ENCODE measurements around the gene CACNA1C. TPM values are rescaled to one million over a fixed set of nuclear protein-coding genes. Genes with fewer than 3 reads are reported as not detected.
A peak's percentile ranks its signal among the peaks of the same experiment; 100 is the strongest.

Gene CACNA1C
- total RNA-seq, 1 donor from 2014 or later = not detected

- peak; percentile 15 for DNase-seq (ENCODE audit: low read depth)
Measured at GRCh38 chr12:2495417-2496112, 442.8 kb downstream of the CACNA1C start.

GRCh38 chr12:2498964-2499500 lies 446.2 kb downstream of the CACNA1C start:
- DNase-seq (ENCODE audit: low read depth) = no peak

GRCh38 chr12:2501464-2502191 lies 448.8 kb downstream of the CACNA1C start:
- peak; percentile 91 for DNase-seq (ENCODE audit: low read depth)

- DNase-seq (ENCODE audit: low read depth) = no peak
Measured at GRCh38 chr12:2503036-2503435, 450.2 kb downstream of the CACNA1C start.

GRCh38 chr12:2503762-2504161 lies 451.0 kb downstream of the CACNA1C start:
- DNase-seq (ENCODE audit: low read depth) = no peak

GRCh38 chr12:2504577-2504976 lies 451.8 kb downstream of the CACNA1C start:
- DNase-seq (ENCODE audit: low read depth) = no peak

GRCh38 chr12:2507814-2508213 lies 455.0 kb downstream of the CACNA1C start:
- DNase-seq (ENCODE audit: low read depth) = no peak

- no peak for DNase-seq (ENCODE audit: low read depth)
Measured at GRCh38 chr12:2509137-2509536, 456.4 kb downstream of the CACNA1C start.

- DNase-seq (ENCODE audit: low read depth) = no peak
Measured at GRCh38 chr12:2510045-2510444, 457.3 kb downstream of the CACNA1C start.

GRCh38 chr12:2513141-2514037 lies 460.6 kb downstream of the CACNA1C start:
- DNase-seq (ENCODE audit: low read depth) = no peak

GRCh38 chr12:2514038-2514340 lies 461.2 kb downstream of the CACNA1C start:
- no peak for DNase-seq (ENCODE audit: low read depth)

GRCh38 chr12:2520722-2521246 lies 468.0 kb downstream of the CACNA1C start:
- no peak for DNase-seq (ENCODE audit: low read depth)

GRCh38 chr12:2523317-2523716 lies 470.5 kb downstream of the CACNA1C start:
- no peak for DNase-seq (ENCODE audit: low read depth)

GRCh38 chr12:2523844-2524243 lies 471.1 kb downstream of the CACNA1C start:
- no peak for DNase-seq (ENCODE audit: low read depth)

- DNase-seq (ENCODE audit: low read depth) = no peak
Measured at GRCh38 chr12:2526371-2526770, 473.6 kb downstream of the CACNA1C start.

- no peak for DNase-seq (ENCODE audit: low read depth)
Measured at GRCh38 chr12:2528001-2528400, 475.2 kb downstream of the CACNA1C start.

- no peak for DNase-seq (ENCODE audit: low read depth)
Measured at GRCh38 chr12:2529807-2530206, 477.0 kb downstream of the CACNA1C start.

- DNase-seq (ENCODE audit: low read depth) = no peak
Measured at GRCh38 chr12:2531371-2531770, 478.6 kb downstream of the CACNA1C start.

- DNase-seq (ENCODE audit: low read depth) = peak; percentile 71
Measured at GRCh38 chr12:2533036-2533435, 480.2 kb downstream of the CACNA1C start.

GRCh38 chr12:2535583-2536204 lies 482.9 kb downstream of the CACNA1C start:
- no peak for DNase-seq (ENCODE audit: low read depth)

GRCh38 chr12:2536724-2537123 lies 483.9 kb downstream of the CACNA1C start:
- DNase-seq (ENCODE audit: low read depth) = no peak

Data from myocyte (in vitro differentiated cells).